ENCODE results near the gene RPE.

DNA sequence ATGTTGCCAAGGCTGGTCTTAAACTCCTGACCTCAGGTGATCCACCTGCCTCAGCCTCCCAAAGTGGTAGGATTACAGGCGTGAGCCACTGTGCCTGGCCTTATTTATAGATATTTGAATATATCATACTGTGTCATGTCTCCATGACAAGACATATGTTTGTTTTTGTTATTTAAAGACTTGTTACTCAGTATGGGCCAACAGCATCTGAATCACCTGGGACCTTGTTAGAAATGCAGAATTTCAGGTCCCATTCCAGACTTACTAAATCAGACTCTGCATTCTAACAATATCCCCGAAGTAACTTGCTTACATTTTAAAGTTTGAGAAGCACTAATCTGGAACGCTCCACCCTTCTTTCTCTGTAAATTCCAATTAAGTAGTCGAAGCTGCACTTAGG is 33.2 kb downstream of the RPE start:
- no peak for TF ChIP-seq POLR2A (IDR thresholded peaks at IDR 0.05)
- TF ChIP-seq, protein P1, sequence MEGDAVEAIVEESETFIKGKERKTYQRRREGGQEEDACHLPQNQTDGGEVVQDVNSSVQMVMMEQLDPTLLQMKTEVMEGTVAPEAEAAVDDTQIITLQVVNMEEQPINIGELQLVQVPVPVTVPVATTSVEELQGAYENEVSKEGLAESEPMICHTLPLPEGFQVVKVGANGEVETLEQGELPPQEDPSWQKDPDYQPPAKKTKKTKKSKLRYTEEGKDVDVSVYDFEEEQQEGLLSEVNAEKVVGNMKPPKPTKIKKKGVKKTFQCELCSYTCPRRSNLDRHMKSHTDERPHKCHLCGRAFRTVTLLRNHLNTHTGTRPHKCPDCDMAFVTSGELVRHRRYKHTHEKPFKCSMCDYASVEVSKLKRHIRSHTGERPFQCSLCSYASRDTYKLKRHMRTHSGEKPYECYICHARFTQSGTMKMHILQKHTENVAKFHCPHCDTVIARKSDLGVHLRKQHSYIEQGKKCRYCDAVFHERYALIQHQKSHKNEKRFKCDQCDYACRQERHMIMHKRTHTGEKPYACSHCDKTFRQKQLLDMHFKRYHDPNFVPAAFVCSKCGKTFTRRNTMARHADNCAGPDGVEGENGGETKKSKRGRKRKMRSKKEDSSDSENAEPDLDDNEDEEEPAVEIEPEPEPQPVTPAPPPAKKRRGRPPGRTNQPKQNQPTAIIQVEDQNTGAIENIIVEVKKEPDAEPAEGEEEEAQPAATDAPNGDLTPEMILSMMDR (IDR thresholded peaks at IDR 0.05 in 8 of 11, conservative IDR thresholded peaks at IDR 0.05 in 3 of 11) = no peak
